Measurements from ENCODE around the gene CCDC146.

GRCh38 chr7:77320137-77320536 lies 197.7 kb downstream of the CCDC146 start:
- no peak for TF ChIP-seq CTCF (IDR thresholded peaks at IDR 0.05)
- no peak for TF ChIP-seq POLR2A (IDR thresholded peaks at IDR 0.05)

All from right lobe of liver (tissue), 4 donors.